ENCODE results near the gene PSD2.

PSD2 gene

DNA sequence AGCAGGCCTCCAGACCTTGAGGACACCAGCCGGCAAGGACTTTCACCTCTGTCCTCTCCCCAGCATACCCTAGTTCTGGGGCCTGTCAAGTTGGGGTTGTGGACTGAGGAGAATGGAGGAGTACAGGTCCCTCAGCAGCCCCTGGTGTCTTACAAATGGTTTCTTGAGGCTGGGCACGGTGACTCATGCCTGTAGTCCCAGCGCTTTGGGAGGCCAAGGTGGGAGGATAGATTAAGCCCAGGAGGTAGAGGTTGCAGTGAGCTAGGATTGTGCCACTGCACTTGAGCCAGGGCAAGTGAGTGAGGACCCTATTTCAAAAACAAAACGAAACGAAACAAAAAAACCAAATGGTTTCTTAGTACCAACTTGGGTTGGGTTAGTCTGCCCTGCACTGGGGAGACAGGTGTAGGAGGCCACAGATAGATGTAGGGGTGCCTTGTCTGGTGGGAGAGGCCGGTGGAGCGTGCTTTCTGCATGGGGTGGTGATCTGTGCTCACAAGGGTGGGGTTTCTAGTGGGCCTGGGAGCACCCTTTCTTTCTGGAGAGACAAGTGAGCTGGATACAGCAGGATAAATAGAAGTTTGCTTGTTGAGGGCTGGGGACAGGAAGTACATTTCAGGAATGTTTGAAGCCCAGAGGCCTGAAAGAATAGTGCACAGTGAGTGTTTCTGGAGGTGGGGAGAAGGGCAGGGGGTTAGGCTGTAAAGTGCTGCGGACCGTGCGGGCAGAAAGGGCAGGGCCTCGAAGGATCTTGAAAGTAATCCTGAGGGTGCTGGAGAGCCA, 37.7 kb upstream of the PSD2 start:
- Histone ChIP-seq H3K4me1 (ENCODE audit: insufficient read depth, low read length) (no peaks in the 10 kb centered on the region), H3K4me3 (ENCODE audit: low read depth in 1 of 2, low read length in 2 of 2) (no peak overlapping the region), H3K27ac (ENCODE audit: low read depth, low read length) (no peak overlapping the region), H3K9me3 (ENCODE audit: low read length) (no peaks in the 10 kb centered on the region), H3K9ac (ENCODE audit: low read length) (no peak overlapping the region), H3K36me3 (ENCODE audit: insufficient read depth, low read length) (no peaks in the 10 kb centered on the region), H3K27me3 (ENCODE audit: control insufficient read depth in 1 of 2, insufficient read depth in 2 of 2, low read length in 2 of 2) (peaks cover 19 to 31% of the 10 kb centered on the region in 2 donors)

DNA sequence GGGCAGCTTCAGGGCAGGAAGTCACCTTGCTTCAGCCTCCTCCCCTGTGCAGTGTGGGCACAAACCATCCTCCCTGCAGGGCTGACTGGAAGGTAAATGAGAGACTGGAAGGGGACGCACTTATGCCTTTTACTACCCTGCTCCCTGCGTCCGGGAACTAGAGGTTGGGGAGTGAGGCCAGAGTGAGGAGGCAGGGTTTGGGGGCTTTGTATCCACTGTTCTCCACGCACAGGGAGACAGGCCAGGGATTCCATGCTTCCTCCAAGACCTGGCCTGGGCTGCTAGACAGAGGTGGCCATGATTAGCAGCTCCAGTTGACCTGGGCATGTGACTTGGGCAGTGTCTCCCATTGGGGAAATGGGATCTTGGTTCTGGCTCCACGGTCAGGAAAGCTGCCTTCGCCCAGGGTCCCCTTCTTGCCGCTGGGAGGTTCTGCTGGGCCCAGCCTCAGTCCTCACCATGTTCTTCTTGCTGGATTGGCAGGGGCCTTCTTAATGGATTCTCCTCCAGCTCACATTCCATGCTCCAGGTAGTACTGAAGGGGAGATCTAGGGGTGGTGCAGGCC, 37.0 kb upstream of the PSD2 start:
- no peak overlapping the region for H3K9ac ChIP-seq (ENCODE audit: low read length)
- no peaks in the 10 kb centered on the region for H3K36me3 ChIP-seq (ENCODE audit: insufficient read depth, low read length)
- no peak overlapping the region for H3K4me3 ChIP-seq (ENCODE audit: low read depth in 1 of 2, low read length in 2 of 2)
- H3K4me1 ChIP-seq (ENCODE audit: insufficient read depth, low read length): no peaks in the 10 kb centered on the region
- peaks cover 13 to 37% of the 10 kb centered on the region in 2 donors for H3K27me3 ChIP-seq (ENCODE audit: control insufficient read depth in 1 of 2, insufficient read depth in 2 of 2, low read length in 2 of 2)
- H3K9me3 ChIP-seq (ENCODE audit: low read length): no peaks in the 10 kb centered on the region
- no peak overlapping the region for H3K27ac ChIP-seq (ENCODE audit: low read depth, low read length)

DNA sequence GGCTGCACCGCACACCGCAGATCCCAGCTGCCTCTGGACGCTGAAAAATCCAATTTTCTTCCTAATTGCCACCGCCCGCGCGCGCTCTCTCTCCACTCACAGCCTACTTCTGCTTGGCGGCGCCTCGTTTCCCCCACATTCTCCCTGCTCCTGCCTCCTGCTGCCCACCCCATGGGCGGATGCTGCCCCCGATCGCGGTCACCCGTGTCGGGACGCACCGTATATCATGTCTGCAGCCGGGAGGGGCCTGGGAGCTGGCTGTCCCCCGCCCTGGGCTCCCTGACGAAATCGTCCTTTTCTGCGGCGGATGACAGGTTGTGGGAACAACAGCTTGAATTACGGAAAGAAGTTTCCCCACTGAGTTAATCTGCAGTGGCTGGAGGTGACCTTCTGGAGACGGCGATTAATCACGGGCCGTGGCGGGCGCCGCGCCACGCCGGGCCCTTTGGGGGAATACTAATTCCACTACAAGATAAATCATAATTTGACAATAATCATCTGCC, 36.3 kb upstream of the PSD2 start:
- H3K9me3 ChIP-seq (ENCODE audit: low read length): no peaks in the 10 kb centered on the region
- H3K27me3 ChIP-seq (ENCODE audit: control insufficient read depth in 1 of 2, insufficient read depth in 2 of 2, low read length in 2 of 2): peaks cover 12 to 43% of the 10 kb centered on the region in 2 donors
- H3K36me3 ChIP-seq (ENCODE audit: insufficient read depth, low read length): no peaks in the 10 kb centered on the region
- H3K4me3 ChIP-seq (ENCODE audit: low read depth in 1 of 2, low read length in 2 of 2): no peak overlapping the region
- no peak overlapping the region for H3K9ac ChIP-seq (ENCODE audit: low read length)
- H3K27ac ChIP-seq (ENCODE audit: low read depth, low read length): no peak overlapping the region
- no peaks in the 10 kb centered on the region for H3K4me1 ChIP-seq (ENCODE audit: insufficient read depth, low read length)

DNA sequence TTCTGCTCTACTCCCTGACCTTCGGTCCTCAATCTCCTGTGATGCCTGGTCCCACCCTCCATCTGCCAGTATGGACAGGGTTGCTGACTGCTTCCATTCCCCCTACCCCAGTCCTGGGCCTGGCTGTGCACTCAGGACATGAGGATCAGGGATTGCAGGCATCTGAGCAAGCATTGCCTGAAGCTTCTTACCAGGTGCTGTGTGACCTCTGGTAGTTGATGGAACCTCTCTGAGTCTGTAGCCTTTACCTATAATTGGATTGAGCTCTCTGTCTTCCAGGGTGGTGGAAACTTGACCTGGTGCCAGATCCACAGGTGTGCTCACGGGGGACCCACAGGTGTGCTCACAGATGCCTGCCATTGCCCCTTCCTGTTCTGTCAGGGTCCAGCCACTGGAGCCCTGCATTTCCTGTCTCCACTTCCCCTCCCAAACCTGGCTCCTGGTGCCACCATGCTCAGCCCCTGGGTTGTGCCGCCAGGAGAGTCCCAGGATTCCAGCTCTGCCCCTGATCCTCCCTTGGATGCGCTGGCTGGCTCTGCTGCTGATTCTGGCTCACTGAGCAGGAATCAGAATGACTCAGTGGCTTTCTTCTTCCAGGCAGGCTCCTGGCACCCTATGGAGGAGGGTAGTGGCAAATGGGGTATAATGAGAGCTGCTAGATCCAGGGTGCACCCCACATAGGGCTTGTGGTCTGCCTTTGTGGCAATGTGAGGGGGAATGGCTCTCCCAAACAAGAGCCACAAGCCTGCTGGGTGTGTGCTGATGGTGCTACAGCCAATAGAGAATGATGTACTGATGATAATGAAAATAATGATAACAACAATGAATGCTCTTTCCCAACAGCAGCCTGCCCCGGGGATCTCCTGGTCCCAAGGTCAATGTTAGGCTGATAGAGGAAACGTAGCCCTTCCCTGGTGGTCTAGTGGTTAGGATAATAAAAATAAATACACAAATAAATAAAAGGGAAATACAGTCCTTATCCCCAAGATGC, 35.2 kb upstream of the PSD2 start:
- H3K9me3 ChIP-seq (ENCODE audit: low read length): no peaks in the 10 kb centered on the region
- no peak overlapping the region for H3K4me3 ChIP-seq (ENCODE audit: low read depth in 1 of 2, low read length in 2 of 2)
- no peak overlapping the region for H3K9ac ChIP-seq (ENCODE audit: low read length)
- H3K36me3 ChIP-seq (ENCODE audit: insufficient read depth, low read length): no peaks in the 10 kb centered on the region
- H3K27ac ChIP-seq (ENCODE audit: low read depth, low read length): no peak overlapping the region
- no peaks in the 10 kb centered on the region for H3K4me1 ChIP-seq (ENCODE audit: insufficient read depth, low read length)
- peaks cover 4 to 43% of the 10 kb centered on the region in 2 donors for H3K27me3 ChIP-seq (ENCODE audit: control insufficient read depth in 1 of 2, insufficient read depth in 2 of 2, low read length in 2 of 2)

DNA sequence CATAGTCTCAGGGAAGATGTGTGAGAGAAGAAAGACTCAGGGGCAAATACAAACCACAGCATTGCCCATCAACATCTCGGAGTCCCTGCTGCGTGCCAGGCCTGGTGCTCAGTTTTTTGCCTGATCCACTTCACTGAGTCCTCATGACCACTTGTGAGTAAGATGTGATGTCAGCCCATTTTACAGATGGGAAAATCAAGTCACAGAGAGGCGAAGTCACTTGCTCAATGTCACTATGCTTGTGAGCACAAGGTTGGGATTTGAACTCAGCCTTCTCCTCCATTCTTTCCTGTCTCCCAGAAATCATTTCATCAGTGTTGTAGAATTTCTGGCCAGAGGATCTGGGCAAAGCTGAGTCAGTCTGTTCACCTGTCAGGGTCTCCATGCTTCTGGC, 34.6 kb upstream of the PSD2 start:
- no peak overlapping the region for H3K27ac ChIP-seq (ENCODE audit: low read depth, low read length)
- H3K27me3 ChIP-seq (ENCODE audit: control insufficient read depth in 1 of 2, insufficient read depth in 2 of 2, low read length in 2 of 2): peaks cover 0 to 40% of the 10 kb centered on the region in 2 donors
- no peaks in the 10 kb centered on the region for H3K4me1 ChIP-seq (ENCODE audit: insufficient read depth, low read length)
- H3K4me3 ChIP-seq (ENCODE audit: low read depth in 1 of 2, low read length in 2 of 2): no peak overlapping the region
- H3K9me3 ChIP-seq (ENCODE audit: low read length): no peaks in the 10 kb centered on the region
- no peak overlapping the region for H3K9ac ChIP-seq (ENCODE audit: low read length)
- no peaks in the 10 kb centered on the region for H3K36me3 ChIP-seq (ENCODE audit: insufficient read depth, low read length)

DNA sequence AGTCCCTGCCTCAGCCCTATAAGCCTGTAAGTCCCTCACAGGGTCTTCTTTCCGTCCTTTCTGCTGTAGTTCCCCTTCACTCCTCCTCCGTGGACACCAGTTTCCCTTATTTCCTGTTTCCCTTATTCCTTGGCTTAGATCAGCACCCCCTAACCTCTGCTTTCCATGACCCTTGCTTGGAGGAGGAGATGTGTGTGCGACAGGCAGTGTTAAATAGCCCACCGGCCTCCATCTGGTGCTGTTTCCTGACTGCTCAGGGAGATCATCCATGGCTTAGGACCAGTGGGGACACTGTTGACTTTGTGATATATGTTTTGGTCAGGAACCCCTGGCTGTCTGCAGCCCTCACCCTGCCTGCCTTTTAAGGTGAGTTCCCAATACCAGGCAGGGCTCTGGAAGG, 34.1 kb upstream of the PSD2 start:
- Histone ChIP-seq H3K27ac (ENCODE audit: low read depth, low read length) (no peak overlapping the region), H3K4me1 (ENCODE audit: insufficient read depth, low read length) (no peaks in the 10 kb centered on the region), H3K9me3 (ENCODE audit: low read length) (no peaks in the 10 kb centered on the region), H3K27me3 (ENCODE audit: control insufficient read depth in 1 of 2, insufficient read depth in 2 of 2, low read length in 2 of 2) (peaks cover 0 to 35% of the 10 kb centered on the region in 2 donors), H3K36me3 (ENCODE audit: insufficient read depth, low read length) (no peaks in the 10 kb centered on the region), H3K9ac (ENCODE audit: low read length) (no peak overlapping the region), H3K4me3 (ENCODE audit: low read depth in 1 of 2, low read length in 2 of 2) (no peak overlapping the region)

DNA sequence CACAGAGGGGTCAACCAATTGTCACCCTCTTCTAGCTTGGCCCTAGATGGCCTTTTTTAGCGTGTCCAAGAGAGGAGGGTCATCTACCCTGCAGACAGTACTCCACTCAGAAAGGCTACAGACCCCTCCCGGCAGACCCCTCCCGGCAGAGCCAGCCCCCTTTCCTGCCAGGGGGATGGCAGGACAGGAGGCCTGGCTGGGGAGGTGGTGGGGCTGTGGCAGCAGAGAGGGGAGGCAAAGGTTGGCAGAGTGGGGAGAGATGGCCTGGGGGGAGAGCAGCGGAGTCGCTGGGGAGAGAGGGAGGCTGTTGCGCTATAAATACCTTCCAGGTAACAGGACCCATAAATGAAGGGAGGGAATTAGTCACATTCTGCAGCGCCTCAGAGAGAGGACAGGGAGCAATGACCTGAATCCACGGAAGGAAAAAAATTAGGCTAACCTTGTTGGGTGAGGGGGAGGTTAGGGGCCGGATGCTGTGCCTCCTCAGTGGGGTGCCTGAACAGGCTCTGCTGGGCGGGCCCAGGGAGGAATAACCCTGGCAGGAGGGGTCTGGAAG, 32.9 kb upstream of the PSD2 start:
- Histone ChIP-seq H3K36me3 (ENCODE audit: insufficient read depth, low read length) (no peaks in the 10 kb centered on the region), H3K27ac (ENCODE audit: low read depth, low read length) (no peak overlapping the region), H3K9ac (ENCODE audit: low read length) (no peak overlapping the region), H3K4me1 (ENCODE audit: insufficient read depth, low read length) (no peaks in the 10 kb centered on the region), H3K9me3 (ENCODE audit: low read length) (no peaks in the 10 kb centered on the region), H3K4me3 (ENCODE audit: low read depth in 1 of 2, low read length in 2 of 2) (no peak overlapping the region), H3K27me3 (ENCODE audit: control insufficient read depth in 1 of 2, insufficient read depth in 2 of 2, low read length in 2 of 2) (peaks cover 0 to 30% of the 10 kb centered on the region in 2 donors)

DNA sequence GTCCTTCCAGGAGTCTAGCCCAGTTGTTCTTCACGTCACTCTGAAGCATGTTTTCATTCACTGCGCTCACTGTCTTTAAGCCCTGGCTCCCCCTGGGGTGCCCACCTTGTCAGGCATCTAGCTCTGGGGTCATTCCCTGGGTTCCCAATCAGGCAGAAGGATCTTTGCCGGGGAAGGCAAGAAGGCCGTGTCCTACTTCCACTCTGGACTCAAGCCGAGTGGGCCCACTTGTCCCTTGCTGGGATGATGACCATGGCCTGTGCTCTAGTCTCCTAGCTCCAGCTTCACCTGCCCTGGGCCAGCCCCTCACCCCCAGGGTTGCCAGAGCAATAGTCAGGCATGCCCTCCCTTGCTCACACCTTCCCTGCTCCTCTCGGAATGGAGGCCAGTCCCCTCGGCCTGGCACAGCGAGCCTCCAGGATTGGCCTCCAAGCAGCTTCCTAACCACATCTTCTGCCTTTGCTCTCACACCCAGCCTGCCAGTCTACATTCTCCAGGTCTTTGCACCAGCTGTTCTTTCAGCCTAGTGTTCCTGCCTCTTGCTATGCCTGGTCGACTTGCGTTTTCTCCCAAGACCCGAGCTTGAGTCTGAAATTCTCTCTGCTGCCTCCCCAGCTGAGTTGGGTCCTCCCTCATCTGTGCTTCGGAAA, 32.2 kb upstream of the PSD2 start:
- H3K27me3 ChIP-seq (ENCODE audit: control insufficient read depth in 1 of 2, insufficient read depth in 2 of 2, low read length in 2 of 2): peaks cover 0 to 30% of the 10 kb centered on the region in 2 donors
- no peaks in the 10 kb centered on the region for H3K4me1 ChIP-seq (ENCODE audit: insufficient read depth, low read length)
- H3K9ac ChIP-seq (ENCODE audit: low read length): no peak overlapping the region

DNA sequence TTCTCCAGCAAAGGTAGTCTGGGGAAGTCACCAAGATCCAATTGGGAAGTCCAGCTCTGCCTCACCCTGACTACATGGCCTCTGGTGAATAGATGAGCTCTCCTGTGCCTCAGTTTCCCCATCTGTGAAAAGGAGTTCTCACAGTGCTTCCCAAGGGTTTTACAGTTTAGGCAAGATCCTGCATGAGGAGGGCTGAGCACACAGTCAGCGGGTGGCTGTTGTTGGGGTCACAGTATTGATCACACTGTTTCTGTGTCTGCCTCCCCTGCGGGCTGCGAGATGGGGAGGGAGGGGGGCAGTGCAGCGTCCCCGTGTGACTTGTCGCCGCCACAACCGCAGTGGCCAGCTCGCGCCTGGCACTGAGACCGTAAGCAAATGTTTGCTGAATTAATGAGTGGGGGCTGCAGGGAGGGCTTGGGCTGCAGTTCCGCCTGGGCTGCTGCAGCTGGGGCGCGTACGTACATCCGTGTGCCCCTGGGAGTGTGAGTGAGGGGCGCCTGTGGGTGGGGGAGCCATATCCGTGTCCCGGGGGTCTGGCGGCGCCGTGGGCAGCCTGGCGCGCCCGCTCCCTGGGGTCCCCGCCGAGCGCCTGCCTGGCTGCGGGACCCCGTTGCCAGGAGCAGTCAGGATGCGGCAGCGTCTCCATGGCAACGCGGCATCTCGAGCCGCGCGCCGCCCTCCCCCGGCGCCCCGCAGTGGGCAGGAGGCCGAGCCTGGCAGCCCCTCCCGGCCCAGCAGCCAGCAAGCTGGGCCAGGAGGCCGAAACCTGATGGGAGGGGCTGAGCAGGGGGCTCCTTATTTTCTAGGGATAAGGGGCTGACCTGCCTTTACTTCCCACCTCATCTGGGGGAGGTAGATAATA, 31.4 kb upstream of the PSD2 start:
- Histone ChIP-seq H3K9me3 (ENCODE audit: low read length) (no peaks in the 10 kb centered on the region), H3K4me3 (ENCODE audit: low read depth in 1 of 2, low read length in 2 of 2) (no peak overlapping the region), H3K9ac (ENCODE audit: low read length) (no peak overlapping the region), H3K36me3 (ENCODE audit: insufficient read depth, low read length) (no peaks in the 10 kb centered on the region), H3K4me1 (ENCODE audit: insufficient read depth, low read length) (no peaks in the 10 kb centered on the region), H3K27ac (ENCODE audit: low read depth, low read length) (no peak overlapping the region), H3K27me3 (ENCODE audit: control insufficient read depth in 1 of 2, insufficient read depth in 2 of 2, low read length in 2 of 2) (peaks cover 0 to 30% of the 10 kb centered on the region in 2 donors)

More for the DNA sequence above, 32.2 kb upstream of the PSD2 start:
- H3K4me3 ChIP-seq (ENCODE audit: low read depth in 1 of 2, low read length in 2 of 2): no peak overlapping the region
- H3K9me3 ChIP-seq (ENCODE audit: low read length): no peaks in the 10 kb centered on the region
- no peaks in the 10 kb centered on the region for H3K36me3 ChIP-seq (ENCODE audit: insufficient read depth, low read length)
- H3K27ac ChIP-seq (ENCODE audit: low read depth, low read length): no peak overlapping the region

DNA sequence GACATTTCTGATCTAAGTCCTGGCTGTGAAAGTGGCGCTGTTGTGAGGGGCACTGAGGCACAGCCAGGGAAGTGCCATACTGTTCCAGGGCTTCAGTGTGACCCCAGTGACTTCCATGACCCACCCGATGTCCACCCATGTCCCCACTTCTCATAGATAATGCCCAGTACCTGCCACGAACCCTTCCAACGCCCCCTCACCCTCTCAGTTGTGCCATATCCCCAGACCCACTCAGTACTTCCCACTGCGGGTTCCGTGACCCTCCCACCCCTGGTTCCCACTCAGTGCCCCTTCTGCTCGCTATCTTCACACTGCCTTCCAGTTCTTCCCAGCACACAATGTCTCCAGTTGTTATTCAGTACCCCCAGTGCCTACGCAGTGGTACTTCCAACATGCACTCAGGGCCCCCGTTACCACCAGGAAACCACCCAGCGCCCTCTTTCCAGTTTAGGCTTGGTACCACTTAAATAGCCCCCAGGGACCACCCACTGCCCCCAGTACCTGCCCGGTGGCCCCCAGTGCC, 30.7 kb upstream of the PSD2 start:
- no peak overlapping the region for H3K27ac ChIP-seq (ENCODE audit: low read depth, low read length)
- H3K36me3 ChIP-seq (ENCODE audit: insufficient read depth, low read length): no peaks in the 10 kb centered on the region
- no peaks in the 10 kb centered on the region for H3K4me1 ChIP-seq (ENCODE audit: insufficient read depth, low read length)
- no peaks in the 10 kb centered on the region for H3K9me3 ChIP-seq (ENCODE audit: low read length)
- no peak overlapping the region for H3K4me3 ChIP-seq (ENCODE audit: low read depth in 1 of 2, low read length in 2 of 2)
- no peak overlapping the region for H3K9ac ChIP-seq (ENCODE audit: low read length)
- peaks cover 0 to 30% of the 10 kb centered on the region in 2 donors for H3K27me3 ChIP-seq (ENCODE audit: control insufficient read depth in 1 of 2, insufficient read depth in 2 of 2, low read length in 2 of 2)

Measured in muscle layer of colon (tissue), 2 donors.